ENCODE results near the gene KIAA0930.

GRCh38 chr22:45239681-45240051, 1.0 kb downstream of the KIAA0930 start:
- TF ChIP-seq REST (IDR thresholded peaks at IDR 0.05; ENCODE audit: low read depth): no peak
- no peak for TF ChIP-seq CEBPB (IDR thresholded peaks at IDR 0.05)
- TF ChIP-seq EP300 (IDR thresholded peaks at IDR 0.05; ENCODE audit: borderline replicate concordance): no peak
- TF ChIP-seq YY1 (IDR thresholded peaks at IDR 0.05; ENCODE audit: low read depth): no peak
- TF ChIP-seq MAX (IDR thresholded peaks at IDR 0.05): no peak
- no peak for TF ChIP-seq CREB1 (IDR thresholded peaks at IDR 0.05; ENCODE audit: low read depth)
